HG02759 (cell line): ENCODE results near the gene TEX12.
"Not testable (repeated sequence)": the region's sequence is repeated elsewhere in the genome, so short reads cannot be mapped to it uniquely, and the experiment has no call there.

ENCODE experiments used
- ATAC-seq: cut with Tn5 transposase; IDR thresholded peaks from one replicate; pipeline ENCODE4 v1.9.1; 2021; ENCODE audit warnings: mild to moderate bottlenecking, moderate library complexity; ENCODE audit not compliant: unreplicated experiment

Gene TEX12

DNA sequence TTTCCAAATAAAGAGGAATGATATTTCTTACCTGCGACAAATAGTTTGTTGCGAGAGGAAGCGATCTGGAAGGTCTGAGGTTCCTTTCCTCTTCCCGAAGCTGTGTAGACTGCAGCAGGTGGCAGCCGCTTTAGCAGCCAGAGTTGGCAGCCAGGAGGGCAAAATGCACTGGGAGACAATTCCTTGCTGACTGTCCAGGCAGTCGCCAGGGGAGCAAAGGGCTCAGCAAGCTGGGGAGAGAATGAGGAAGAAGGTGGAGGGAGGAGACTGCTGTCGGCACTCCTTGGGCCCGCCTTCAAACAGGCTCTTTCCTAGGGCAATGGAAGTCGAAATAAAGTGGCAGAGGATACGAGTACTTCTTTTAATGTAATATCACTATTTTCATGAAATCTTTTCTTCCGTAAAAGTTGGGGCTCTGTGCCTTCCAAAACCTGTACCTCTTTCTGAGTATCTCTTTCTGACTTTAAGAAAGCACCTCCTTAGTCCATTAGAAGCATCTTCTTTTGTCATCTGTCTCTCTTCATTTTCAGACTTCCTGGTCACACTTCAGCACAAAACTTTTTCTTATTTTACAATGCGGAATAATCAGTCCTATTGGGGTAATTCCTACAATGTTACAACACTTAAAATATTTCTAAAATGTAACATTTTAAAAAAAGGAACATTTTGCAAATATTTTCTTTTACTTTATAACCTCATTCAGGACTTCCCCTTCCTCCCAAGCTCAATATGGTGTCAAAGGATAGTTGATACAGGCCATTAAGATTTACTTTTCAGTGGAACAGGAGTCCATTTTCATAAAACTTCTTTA lies 3.1 kb upstream of the TEX12 start, which contains the start of gene IL18:
TSS of gene IL18 (minus strand) at position 220 of the 811 bp plus-strand sequence. CDS start 9,041 bp downstream, outside the sequence.
- no peak for ATAC-seq

DNA sequence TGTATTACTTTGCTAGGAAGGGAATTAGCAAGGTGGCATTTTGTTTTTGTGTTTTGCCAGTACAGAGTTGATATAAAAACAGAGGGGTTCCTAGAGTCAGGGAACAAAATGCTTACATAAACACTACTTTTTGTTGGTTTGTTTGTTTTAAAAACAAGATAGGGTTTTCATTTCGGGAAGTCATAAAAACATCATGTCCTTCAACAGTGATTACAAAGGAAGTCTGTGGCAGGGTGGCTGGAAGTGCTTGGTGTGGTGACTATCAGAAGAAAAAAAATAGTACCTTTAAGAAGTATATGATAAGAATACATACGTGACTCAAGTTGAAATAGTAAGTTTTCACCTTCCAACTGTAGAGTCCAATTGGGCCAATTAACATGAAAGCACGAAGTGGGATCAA lies 2.1 kb upstream of the TEX12 start:
- no peak for ATAC-seq

DNA sequence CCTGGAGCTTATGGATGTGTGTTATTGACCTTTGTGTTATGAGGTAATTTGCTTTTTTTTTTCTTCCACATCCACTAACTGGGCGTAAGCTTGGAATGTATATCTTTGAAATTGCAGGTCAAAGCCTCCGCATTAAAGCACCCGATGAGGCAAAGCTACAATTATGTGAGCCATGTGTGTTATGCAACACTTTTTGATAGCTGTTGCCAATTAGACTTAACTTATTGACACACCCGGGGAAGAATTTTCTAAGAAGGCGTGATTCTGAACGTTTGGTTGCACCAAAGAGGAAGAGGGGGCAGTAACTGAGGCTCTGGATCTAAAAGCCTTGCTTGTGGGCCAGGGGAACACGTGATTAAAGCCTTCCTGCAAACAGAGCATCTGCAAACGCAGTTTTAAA lies 610 bp upstream of the TEX12 start:
- ATAC-seq = no peak

DNA sequence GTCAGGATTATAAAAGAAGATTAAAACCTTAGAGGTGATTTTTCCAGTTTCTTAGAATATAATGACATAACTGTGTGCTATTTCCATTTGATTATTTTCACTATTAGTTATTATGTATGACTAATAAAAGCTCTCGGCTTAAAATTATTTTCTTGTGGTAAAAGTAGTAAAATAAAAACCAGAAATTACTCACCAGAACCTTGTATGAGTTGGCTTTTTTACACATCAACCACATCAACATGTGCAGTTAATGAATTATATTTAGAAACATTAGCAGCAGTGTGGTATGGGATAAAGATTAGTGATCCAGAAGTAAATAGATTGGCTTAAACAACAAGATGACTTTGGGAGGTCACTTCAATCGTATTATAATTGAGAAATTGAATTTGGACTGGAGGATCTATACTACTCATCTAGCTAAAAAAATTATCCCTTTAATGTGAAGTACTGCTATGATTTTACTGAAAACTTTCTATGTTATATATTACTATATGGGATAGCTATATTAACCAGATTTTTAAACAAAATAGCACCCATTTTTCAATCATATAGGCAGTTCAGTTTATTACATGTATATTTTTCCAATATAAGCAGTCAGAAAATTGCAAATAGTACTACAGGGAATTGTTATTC lies 5.3 kb downstream of the TEX12 start:
- ATAC-seq = peak; percentile 67

DNA sequence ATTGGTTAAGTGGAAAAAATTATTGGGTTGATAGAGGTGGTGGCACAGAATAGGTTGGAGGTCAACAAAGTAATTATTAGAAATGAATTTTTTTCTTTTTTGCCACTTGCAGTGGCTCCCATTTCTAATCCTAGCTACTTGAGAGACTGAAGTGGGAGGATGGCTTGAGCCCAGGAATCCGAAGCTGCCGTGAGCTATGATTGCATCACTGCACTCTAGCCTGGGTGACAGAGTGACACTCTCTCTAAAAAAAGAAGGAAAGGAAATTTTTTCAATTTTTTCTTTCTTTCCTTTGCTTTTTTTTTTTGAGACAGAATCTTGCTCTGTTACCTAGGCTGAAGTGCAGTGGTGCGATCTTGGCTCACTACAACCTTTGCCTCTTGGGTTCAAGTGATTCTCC lies 6.0 kb downstream of the TEX12 start:
- no peak for ATAC-seq

DNA sequence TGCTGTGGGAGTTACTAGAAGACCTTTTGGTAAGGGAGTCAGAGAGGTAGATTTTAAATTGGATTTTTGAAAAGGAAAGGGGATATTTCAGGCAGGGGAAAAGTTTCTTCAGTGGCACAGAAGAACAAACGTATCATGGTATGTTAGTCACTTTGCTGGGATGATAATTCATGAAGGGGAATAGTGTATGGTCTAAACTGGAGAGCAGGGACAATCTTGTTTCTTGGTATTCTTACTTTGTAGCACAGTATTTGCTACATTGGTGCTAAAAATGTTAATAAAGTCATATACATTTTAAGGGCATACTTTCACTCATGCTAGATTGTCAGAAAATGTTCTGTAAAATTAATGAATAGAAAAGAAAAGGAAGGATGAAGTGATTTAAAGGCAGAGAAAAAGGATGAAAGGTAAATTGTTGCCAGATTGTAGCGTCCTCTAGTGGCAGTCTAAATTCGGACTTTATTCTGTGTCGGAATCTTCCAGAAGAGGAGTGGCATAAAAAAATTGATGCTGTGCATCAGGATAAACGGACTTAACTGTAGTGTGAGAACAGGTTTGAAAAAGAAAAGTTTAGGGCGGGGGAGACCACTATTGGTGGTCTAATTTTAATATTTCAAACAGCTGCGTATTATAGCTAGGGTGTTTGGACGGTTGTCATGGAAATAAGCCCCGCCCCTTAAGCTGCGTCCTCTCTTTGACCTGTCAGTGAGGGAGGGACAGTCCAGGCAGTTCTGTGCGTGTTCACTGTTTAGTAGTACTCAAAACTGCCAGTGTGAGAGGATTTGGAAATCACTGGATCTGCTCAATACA lies 7.8 kb downstream of the TEX12 start, which contains the start of gene BCO2:
TSS of gene BCO2 (plus strand) at position 724 of the 810 bp plus-strand sequence. CDS start 90 bp downstream, outside the sequence.
- peak; percentile 76 for ATAC-seq

DNA sequence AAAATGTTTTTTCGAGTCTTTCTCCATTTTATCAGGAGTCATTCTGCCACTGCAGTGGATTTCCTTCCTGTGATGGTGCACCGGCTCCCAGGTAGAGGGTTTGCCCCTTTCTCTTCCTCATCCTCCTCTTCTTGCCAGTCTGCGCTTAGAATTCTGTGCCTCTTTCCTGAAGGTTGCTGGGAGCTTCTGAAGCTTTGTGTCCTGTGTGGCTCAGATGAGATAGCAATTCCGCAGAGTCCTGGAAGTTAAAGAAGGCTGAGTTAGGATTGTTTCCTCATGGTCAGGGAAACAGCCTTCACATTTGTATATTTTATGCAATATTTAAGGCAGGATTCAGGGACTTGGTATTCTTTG lies 8.4 kb downstream of the TEX12 start:
- no peak for ATAC-seq

DNA sequence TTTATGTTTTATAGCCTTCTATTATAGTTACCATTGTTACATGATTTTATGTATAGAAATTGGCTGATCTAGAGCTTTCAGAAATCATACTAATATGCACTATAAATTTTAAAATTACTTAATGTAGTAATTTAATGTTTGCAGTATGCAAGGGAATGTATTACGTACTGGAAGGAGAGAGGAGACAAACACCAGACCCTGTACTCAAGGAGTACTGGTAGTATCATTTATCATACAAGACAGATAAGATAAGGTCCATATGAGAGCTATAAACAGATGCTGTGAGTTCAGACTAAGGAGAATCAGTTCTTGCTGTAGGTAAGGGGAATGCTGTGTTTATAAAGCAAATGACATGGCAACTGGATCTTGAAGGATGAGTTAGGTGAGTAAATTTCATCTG lies 8.9 kb downstream of the TEX12 start:
- no peak for ATAC-seq

DNA sequence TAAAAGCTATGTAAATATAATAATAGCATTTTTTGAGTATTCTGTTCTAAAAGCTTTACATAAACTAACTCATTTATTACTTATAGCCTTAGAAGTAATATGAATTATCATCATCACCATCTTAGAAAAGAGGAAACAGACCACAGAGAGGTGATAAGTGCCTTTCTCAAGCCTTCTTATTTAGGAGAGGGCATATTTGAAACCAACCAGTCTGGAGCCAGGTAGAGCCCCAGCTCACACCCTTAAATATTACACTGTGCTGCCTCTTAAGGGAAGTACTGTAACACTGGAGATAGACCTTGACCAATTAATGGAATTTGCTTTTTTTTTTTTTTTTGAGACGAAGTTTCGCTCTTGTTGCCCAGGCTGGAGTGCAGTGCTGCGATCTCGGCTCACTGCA lies 10.4 kb downstream of the TEX12 start:
- no peak for ATAC-seq

DNA sequence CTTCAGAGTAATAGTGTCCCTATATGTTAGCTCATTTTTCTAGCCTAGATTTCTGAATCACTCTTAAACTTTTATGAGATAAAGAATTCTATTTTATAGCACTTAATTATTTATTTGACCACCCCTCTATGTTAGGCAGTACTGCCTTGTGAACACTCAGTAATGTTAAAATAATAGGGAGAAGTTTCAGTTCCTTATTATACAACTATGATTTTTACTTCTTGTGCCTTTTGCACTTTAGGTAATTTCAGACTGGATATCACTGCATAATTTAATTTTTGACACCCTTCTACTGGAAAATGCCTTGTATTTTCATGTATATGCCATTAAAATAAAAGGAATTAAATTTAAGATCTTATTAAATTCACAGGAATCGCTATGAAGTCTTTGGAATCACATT lies 11.3 kb downstream of the TEX12 start:
- ATAC-seq = no peak

DNA sequence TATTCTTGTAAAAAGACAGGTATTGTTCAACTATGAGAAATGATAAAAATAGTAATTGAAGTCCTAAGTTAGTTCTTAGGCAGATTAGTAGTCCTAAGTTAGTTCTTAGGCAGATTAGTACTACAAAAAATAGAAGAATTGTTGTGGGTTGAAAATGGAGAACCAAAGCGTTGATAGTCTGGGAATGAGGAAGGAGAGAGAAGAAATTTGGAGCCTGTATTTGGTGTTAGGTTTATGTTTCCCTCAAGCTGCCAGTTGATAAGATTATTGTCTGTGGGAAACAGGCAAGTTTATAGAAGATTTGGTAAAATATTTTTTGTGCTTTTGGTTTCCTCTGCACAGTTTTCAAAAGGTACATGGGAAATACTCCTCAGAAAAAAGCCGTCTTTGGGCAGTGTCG lies 11.8 kb downstream of the TEX12 start:
- ATAC-seq = no peak

DNA sequence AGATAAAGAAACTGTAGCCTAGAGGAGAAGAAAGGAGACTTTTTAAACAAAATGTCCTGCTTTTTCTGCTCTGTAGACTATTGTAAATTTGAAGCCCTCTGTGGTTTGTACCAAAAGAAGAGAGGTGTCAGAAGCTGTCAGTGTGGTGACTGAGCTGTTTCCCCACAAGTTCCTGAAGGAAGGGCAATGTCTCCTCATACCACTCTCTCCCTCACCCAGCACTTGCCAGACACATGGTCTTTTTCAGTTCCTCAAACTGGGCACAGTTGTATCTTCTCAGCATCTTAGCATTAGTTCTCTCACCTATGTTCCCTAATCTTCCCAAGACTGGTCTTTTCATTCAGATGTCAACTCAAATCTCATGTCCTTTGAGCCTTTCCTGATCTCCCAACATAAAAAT lies 12.4 kb downstream of the TEX12 start:
- ATAC-seq = peak; percentile 76

DNA sequence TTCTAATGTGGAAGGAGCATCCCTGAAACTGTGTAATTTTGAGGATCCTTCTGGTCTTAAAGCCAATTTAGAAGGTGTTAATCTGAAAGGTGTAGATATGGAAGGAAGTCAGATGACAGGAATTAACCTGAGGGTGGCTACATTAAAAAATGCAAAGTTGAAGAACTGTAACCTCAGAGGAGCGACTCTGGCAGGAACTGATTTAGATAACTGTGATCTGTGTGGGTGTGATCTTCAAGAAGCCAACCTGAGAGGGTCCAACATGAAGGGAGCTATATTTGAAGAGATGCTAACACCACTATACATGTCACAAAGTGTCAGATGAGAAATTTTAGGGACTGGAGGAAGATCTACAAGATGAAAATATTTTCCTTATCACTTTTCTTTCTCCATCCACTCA lies 15.7 kb downstream of the TEX12 start:
- ATAC-seq = no peak

DNA sequence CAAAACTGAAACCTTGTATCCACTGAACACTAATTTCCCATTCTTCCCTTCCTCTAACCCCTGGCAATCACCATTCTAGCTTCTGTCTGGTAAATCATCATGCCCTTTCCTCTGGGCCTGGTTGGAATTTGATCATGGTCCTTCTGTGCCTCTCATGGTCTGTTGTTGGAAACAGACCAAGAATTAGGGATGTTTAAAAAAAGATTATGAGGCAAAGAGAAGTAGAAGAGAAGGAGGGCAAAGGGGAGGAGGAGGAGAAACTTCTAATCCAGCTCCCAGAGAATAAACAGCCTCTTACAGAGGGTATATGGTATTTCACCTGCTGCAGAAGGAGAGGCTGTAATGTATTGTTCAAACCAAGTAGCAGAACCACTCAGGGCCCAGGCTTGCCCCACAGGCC lies 18.7 kb downstream of the TEX12 start:
- no peak for ATAC-seq

DNA sequence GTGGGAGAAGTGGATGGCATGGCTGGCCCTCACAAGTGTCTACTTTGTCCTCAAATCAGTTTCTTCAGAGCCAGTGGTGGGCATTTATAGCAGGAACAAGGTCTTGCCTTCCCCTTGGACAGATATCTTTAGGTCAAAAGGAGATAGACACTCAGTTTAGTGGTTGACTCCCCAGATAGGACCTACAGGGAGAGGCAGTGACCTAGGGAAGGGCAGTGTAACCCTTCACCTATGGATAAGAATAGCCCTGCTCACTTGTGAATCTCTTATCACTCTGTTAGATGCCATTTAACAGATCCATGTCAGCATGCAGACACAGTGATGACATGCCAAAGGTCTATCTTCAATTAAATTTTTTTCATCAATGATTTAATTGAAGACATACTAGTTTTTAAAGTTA lies 19.1 kb downstream of the TEX12 start:
- ATAC-seq = no peak

DNA sequence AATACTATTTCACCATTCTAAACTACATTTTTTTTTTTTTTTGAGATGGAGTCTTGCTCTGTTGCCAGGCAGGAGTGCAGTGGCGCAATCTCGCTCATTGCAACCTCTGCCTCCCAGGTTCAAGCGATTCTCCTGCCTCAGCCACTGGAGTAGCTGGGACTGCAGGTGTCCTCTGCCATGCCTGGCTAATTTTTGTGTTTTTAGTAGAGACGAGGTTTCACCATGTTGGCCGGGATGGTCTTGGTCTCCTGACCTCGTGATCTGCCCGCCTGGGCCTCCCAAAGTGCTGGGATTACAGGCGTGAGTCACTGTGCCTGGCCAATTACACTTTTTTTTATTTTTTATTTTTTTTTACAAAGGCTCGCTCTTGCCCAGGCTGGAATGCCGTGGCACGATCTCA lies 27.9 kb downstream of the TEX12 start:
- ATAC-seq = not testable (repeated sequence)

DNA sequence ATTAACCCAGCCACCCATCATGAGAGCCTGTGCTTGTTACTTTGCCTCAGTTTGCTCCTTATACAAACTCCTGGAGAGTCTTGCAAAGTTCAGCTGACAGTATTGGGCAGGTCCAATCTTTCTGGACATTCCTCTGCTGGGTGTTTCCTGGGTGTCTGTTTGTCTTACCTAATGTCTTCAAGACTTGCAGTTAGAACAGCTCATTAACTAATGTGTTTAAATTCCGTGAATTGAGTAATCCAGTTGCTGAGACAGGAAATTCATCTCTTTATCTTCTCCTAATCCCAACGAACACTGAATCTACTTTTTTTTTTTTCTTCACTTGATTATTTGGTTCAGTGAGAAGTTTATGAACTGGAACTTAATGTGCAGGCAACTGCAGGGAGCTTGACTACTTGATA lies 28.8 kb downstream of the TEX12 start:
- no peak for ATAC-seq

DNA sequence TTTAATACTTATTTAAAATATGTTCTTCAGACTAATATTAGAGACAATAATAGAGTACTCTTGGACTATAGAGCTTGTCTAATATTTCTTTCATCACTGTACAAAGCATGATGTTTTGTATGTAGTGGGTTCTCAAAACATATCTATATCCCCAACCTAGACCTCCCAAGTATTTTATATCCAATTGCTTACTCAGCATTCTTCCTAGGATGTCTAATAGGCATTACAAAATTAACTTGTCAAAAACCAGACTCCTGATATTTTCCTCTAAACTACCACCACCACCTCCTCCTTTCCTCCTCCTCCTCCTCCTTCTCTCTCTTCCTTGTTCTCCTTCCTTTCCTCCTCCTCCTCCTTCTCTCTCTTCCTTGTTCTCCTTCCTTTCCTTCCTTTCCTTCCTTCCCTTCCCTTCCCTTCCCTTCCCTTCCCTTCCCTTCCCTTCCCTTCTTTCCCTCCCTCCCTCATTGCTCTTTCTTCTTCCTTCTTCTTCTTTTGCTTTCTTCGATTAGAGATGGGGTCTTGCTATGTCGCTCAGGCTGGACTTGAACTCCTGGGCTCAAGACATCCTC lies 29.4 kb downstream of the TEX12 start:
- ATAC-seq = no peak

DNA sequence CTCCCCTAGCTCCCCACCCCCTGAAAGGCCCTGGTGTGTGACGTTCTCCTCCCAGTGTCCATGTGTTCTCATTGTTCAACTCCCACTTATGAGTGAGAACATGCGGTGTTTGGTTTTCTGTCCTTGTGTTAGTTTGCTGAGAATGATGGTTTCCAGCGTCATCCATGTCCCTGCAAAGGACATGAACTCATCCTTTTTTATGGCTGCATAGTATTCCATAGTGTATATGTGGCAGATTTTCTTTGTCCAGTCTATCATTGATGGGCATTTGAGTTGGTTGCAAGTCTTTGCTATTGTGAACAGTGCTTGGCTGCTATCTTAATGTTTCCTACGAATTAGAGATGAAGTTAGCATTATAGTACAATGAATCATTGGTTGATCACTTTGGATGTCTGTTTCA lies 31.9 kb downstream of the TEX12 start:
- ATAC-seq = not testable (repeated sequence)

DNA sequence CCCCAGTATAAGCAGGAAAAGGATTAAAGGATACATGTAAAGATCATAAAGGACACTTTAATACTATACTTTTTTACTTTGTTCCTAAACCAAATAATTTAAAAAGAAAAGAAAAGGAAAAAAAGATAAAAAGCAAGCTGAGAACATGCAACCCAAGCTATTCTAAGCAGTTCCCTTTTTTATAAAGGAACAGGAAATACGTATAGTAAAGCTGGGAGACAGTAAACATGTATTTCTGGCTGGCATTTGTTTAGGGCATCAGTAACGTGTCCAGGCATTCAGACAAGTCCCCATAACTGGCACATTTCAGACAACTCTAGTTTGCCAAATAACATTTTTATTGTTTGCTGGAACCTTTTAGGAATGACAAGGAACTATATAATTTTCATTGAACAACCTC lies 33.1 kb downstream of the TEX12 start:
- no peak for ATAC-seq

DNA sequence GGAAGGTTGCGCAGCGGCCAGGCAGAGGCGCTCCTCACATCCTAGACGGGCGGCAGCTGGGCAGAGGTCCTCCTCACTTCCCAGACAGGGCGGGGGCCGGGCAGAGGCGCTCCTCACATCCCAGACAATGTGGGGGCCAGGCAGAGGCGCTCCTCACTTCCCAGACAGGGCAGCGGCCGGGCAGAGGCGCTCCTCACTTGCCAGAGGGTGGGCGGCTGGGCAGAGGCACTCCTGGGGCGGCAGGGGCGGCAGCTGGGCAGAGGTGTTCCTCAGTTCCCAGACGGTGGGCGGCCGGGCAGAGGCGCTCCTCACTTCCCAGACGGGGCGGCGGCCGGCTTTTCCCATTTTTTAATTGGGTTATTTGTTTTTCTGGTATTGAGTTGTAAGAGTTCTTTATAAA lies 38.9 kb downstream of the TEX12 start:
- ATAC-seq = no peak
